Epidermal melanocyte (primary cell): Measurements from ENCODE around the gene REEP1.
"Not testable (repeated sequence)": the region's sequence is repeated elsewhere in the genome, so short reads cannot be mapped to it uniquely, and the experiment has no call there.

ENCODE experiments used
- DNase-seq: peaks from one replicate; pipeline ENCODE4 v3.0.0; 2011; ENCODE audit warnings: low spot score; ENCODE audit not compliant: insufficient read length

REEP1 gene

GRCh38 chr2:86200564-86200963 lies 136.9 kb downstream of the REEP1 start:
- DNase-seq = not testable (repeated sequence)

GRCh38 chr2:86199834-86200177 lies 137.6 kb downstream of the REEP1 start:
- DNase-seq = no peak

GRCh38 chr2:86195808-86196387 lies 141.5 kb downstream of the REEP1 start:
- DNase-seq = no peak

- DNase-seq = peak; percentile 70
These were observed 142.2 kb downstream of the REEP1 start, which contains the start of gene IMMT for GRCh38 chr2:86195055-86195807. IMMT (minus strand) TSS chr2:86195462; CDS start chr2:86195382, 80 bp downstream.

DNA sequence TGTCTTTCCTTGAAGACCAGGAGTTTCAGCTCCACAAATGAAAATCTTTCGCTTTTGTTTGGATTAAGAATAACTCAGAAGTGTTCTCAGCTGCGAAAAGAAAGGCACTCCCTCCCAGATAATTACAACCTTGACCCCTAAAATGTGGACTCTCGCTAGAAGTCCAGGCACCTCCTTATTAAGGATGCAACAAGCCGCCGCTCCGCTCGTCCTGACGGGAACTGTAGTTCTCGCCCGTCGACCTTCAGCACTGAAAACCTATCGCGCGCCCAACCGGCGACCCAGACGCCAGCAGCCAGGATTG lies 142.7 kb downstream of the REEP1 start:
- no peak for DNase-seq

DNA sequence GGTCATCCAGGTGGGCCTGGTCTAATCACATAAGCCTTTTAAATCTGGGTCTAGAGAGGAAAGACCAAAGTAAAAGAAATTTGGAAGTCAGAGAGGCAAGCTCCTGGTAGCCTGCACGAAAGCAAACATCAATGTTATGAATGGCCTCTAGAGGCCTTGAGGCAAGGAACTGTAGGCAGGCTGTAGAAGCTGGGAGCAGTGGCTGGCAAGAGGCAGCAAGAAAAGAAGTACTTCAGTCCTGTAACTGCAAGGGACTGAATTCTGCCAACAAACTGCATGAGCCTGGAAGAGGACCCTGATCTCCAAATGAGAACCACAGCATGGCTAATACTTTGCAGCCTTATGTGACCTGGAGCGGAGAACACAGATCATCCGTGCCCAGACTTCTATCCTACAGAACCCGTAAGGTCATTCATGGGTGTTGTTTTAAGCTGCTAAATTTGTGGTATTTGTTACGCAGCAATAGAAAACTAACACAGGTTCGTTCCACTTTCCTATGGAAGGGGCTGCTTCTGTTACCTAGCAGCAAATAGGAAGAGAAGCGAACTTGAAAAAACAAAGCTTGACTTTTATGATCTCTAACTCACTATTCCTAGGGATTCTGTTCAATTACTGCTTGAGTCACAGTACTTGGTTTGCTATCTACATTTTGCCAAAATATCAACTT lies 143.4 kb downstream of the REEP1 start:
- DNase-seq = no peak

GRCh38 chr2:86189782-86190416 lies 147.5 kb downstream of the REEP1 start:
- no peak for DNase-seq

GRCh38 chr2:86186431-86186830 lies 151.0 kb downstream of the REEP1 start:
- DNase-seq = no peak

GRCh38 chr2:86185517-86186212 lies 151.8 kb downstream of the REEP1 start:
- DNase-seq = no peak

- DNase-seq = no peak
These were observed 160.8 kb downstream of the REEP1 start for GRCh38 chr2:86176597-86176996.

DNA sequence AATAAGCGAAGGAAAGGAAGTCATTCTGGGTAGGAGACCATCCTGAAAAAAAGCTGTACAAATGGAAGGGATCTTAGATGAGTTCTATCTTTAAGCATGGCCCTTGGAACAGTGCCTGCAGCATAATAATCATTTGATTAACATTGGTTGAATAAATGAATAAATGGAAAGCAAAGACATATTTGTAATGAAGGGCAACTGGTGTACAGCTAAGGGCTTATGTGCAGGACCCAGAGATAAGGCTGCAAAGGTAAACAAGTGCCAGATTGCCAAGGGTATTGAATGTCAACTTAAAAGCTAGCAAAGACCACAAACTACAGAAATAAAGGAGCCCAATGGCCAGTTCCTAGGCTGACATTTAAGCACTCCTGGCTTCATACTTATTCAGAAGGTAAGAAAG lies 161.6 kb downstream of the REEP1 start:
- DNase-seq = no peak

DNA sequence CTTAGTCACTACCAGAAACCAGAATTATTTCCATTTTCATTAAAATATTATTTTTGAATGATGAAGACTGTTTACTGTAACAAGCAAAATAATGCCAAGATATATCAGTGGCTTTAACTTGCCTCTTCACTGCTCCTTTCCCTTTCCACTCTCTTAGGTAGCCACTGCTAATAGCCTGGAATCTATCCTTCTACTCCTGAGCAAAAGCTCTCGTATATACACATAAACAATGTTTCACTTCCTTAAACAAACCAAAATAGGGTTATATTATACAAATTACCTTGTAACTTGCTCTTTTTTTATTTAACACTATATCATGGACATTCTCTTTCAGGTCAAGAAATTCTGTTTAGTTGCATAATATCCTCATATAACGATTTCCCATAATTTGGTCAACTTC lies 163.0 kb downstream of the REEP1 start:
- DNase-seq = no peak

DNA sequence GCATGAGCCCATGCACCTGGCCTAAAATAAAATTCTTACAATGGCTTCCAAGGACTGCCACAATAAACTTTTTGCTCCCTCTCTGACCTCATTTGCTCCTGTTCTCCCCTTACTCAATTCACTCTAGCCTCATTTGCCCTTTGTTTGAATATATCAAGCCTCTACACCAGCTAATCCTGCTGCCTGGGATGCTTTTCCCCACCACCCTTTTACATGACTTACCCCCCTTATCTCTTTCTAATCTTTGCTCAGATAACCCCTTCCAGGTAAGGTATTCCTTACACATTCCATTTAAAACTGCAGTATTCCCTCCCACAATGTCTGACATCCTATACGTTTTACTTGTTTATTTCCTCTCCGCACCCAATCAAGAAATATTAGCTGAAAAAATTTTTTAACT lies 164.8 kb downstream of the REEP1 start:
- DNase-seq = no peak

DNA sequence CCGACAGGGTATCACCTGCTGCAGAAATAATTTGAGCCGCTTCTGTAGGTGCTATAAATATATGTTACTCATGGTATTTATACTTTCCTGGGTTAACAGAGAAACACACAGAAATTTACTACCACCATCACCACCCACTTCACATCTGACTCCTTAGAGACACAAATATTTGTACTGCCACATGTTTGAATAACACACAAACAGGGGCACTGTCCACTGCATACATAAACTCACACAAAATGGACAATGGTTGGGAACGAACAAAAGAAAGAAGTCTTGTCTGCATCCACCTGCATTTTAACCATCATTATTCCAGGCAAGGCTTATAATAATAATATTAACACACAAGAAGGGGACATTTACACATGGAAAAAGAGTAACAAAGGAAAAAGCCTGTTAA lies 166.1 kb downstream of the REEP1 start:
- DNase-seq = no peak

DNA sequence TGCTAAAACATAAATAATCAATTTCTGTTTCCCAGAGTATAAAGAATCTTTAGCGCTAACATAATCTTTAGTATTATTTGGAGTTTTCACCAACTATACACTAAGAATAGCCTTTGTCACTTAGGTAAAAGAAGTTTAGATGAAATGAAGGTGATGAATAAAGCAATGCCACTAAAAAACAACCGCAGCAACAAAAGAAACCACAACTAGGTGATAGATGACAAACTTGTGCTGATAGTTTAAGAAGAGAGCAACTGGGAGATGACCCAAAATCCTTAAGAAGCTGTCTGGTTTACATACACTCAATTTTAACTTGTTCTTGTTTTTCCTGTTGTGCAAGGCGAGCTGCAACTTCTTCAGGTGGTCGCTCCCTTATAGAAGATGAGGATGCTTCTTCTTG lies 167.0 kb downstream of the REEP1 start:
- no peak for DNase-seq
